Mesothelial cell of epicardium (in vitro differentiated cells): ENCODE data around the gene SIGMAR1. TPM values are rescaled to one million over a fixed set of nuclear protein-coding genes. Genes with fewer than 3 reads are reported as not detected.

Source experiments
- DNase-seq, 2 experiments: peaks; one replicate each; pipeline ENCODE4 v3.0.0; 2021; ENCODE audit warnings: low spot score in 2 of 2; ENCODE audit not compliant: unreplicated experiment in 2 of 2
- H3K27ac Mint-ChIP-seq: 2 replicates; pipeline ENCODE4 v1.8.0; 2021; ENCODE audit warnings: mixed read lengths
- H3K27me3 Mint-ChIP-seq: 2 replicates; pipeline ENCODE4 v1.8.0; 2021; ENCODE audit warnings: low read depth, mixed read lengths
- H3K36me3 Mint-ChIP-seq: 2 replicates; pipeline ENCODE4 v1.8.0; 2021; ENCODE audit warnings: mixed read lengths
- H3K4me1 Mint-ChIP-seq: 2 replicates; pipeline ENCODE4 v1.8.0; 2021; ENCODE audit warnings: mixed read lengths
- H3K4me3 Mint-ChIP-seq: 2 replicates; pipeline ENCODE4 v1.8.0; 2021; ENCODE audit warnings: mild to moderate bottlenecking, moderate library complexity, mixed read lengths
- H3K9me3 Mint-ChIP-seq: 2 replicates; pipeline ENCODE4 v1.8.0; 2021; ENCODE audit warnings: mixed read lengths
- CTCF ChIP-seq: fragments of 200-600 bp; sonication (generic); IDR thresholded peaks from one replicate; pipeline ENCODE4 v1.5.0; 2021; ENCODE audit warnings: antibody characterized with exemption; ENCODE audit not compliant: unreplicated experiment
- total RNA-seq: library from RNA; stranded (reverse); gene quantifications from 3 replicates; pipeline ENCODE4 v1.2.1, GENCODE V29; 2021

Gene SIGMAR1
- 58.8 to 61.6 TPM (median 59.9 TPM) in 3 replicates for total RNA-seq

- Mint-ChIP-seq H3K27me3 (peaks cover 3% of the 10 kb centered on the region), H3K36me3 (peaks cover 2% of the 10 kb centered on the region), H3K9me3 (no peaks in the 10 kb centered on the region), H3K27ac (peak within 1 kb of the TSS; percentile 78), H3K4me1 (peaks cover 24% of the 10 kb centered on the region), H3K4me3 (peak within 1 kb of the TSS; percentile 78)
- DNase-seq = peak; percentile 79 to 88
- no peak for TF ChIP-seq CTCF
Measured at GRCh38 chr9:34637356-34638137, at the start of gene SIGMAR1. SIGMAR1 (minus strand) TSS chr9:34637787; CDS start chr9:34637697, 90 bp downstream.

GRCh38 chr9:34686732-34687131, 49.1 kb upstream of the SIGMAR1 start:
- peaks cover 5% of the 10 kb centered on the region for H3K36me3 Mint-ChIP-seq
- H3K27me3 Mint-ChIP-seq = no peaks in the 10 kb centered on the region
- DNase-seq = no peak
- no peak overlapping the region for H3K27ac Mint-ChIP-seq
- no peaks in the 10 kb centered on the region for H3K9me3 Mint-ChIP-seq
- TF ChIP-seq CTCF = no peak
- H3K4me3 Mint-ChIP-seq = no peak overlapping the region
- no peaks in the 10 kb centered on the region for H3K4me1 Mint-ChIP-seq

- Mint-ChIP-seq H3K27me3 (no peaks in the 10 kb centered on the region), H3K9me3 (no peaks in the 10 kb centered on the region), H3K4me3 (no peak overlapping the region), H3K4me1 (no peaks in the 10 kb centered on the region), H3K36me3 (peaks cover 6% of the 10 kb centered on the region), H3K27ac (no peak overlapping the region)
- DNase-seq = no peak
- no peak for TF ChIP-seq CTCF
Measured at GRCh38 chr9:34686231-34686630, 48.6 kb upstream of the SIGMAR1 start.

- no peaks in the 10 kb centered on the region for H3K9me3 Mint-ChIP-seq
- no peaks in the 10 kb centered on the region for H3K4me1 Mint-ChIP-seq
- no peak for TF ChIP-seq CTCF
- no peaks in the 10 kb centered on the region for H3K27me3 Mint-ChIP-seq
- H3K36me3 Mint-ChIP-seq = peaks cover 12% of the 10 kb centered on the region
- DNase-seq = no peak
- no peak overlapping the region for H3K27ac Mint-ChIP-seq
- no peak overlapping the region for H3K4me3 Mint-ChIP-seq
Measured at GRCh38 chr9:34685591-34685990, 48.0 kb upstream of the SIGMAR1 start.

- no peak overlapping the region for H3K4me3 Mint-ChIP-seq
- no peaks in the 10 kb centered on the region for H3K27me3 Mint-ChIP-seq
- no peak for TF ChIP-seq CTCF
- H3K36me3 Mint-ChIP-seq = peaks cover 12% of the 10 kb centered on the region
- DNase-seq = no peak
- no peaks in the 10 kb centered on the region for H3K4me1 Mint-ChIP-seq
- no peak overlapping the region for H3K27ac Mint-ChIP-seq
- no peaks in the 10 kb centered on the region for H3K9me3 Mint-ChIP-seq
Measured at GRCh38 chr9:34684816-34685215, 47.2 kb upstream of the SIGMAR1 start.
